Measurements from ENCODE around the gene ZNF879.

The ZNF879 gene

DNA sequence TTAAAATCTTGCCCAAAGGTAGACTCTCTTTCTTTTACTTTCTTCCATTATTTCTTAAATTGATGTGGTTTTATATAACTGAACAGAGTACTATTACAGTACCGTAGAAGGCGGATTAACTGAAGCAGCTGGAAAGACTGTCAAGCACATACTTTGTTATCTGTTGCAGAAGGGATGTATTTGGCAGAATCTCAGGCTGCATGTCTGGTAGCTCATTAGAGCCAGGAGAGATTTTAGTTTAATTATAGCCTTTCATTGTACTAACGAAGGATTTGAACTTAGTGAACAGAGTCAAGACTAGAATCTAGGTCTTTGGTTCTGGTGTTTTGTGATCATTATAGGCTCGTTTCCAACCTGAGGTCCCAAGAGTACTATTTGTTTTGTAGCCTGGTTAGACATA lies 57.1 kb downstream of the ZNF879 start:
- TF ChIP-seq ZFP37 (tag by site-specific recombination; IDR thresholded peaks at IDR 0.05) (no peak), ZNF843 (tag by site-specific recombination; IDR thresholded peaks at IDR 0.05) (no peak), SCRT2 (tag by site-specific recombination; IDR thresholded peaks at IDR 0.05) (no peak)
- no peaks in the 10 kb centered on the region; the same call in 1 of the 2 replicates for H3K9me3 ChIP-seq (ENCODE audit: control insufficient read depth, insufficient read depth, low read depth, low read length)
- peaks cover 0 to 4% of the 10 kb centered on the region in 2 experiments; a peak in 1 of 3 replicates for H3K36me3 ChIP-seq (ENCODE audit: control insufficient read depth in 2 of 2, insufficient read depth in 1 of 2, low read length in 2 of 2)
- no peak overlapping the region for H3K27ac ChIP-seq (ENCODE audit: extremely low read depth, low read depth, low read length)
- no peak overlapping the region for H3K4me3 ChIP-seq (ENCODE audit: low read depth, low read length)
- ChIA-PET POLR2A (no interaction called here), CTCF (interaction anchor here (0.6 kb wide), 1 partner anchor 13 kb away, joined by 3 read pairs; no protein-coding TSS in a partner anchor)
- H3K4me1 ChIP-seq (ENCODE audit: control insufficient read depth, insufficient read depth, low read length): no peaks in the 10 kb centered on the region

Measured in HEK293 (cell line).